GM21360 (cell line): ENCODE results near the gene MGAT1.
"Not testable (repeated sequence)": the region's sequence is repeated elsewhere in the genome, so short reads cannot be mapped to it uniquely, and the experiment has no call there.

ENCODE experiments used
- ATAC-seq: cut with Tn5 transposase; IDR thresholded peaks from one replicate; pipeline ENCODE4 v1.9.1; 2021; ENCODE audit warnings: mild to moderate bottlenecking, moderate library complexity; ENCODE audit not compliant: unreplicated experiment

MGAT1 gene

GRCh38 chr5:180802325-180803180, at the start of gene MGAT1:
MGAT1 (minus strand) TSS chr5:180802806; CDS start chr5:180792971, 9,835 bp downstream.
- ATAC-seq: peak; percentile 45

- no peak for ATAC-seq
Observed at GRCh38 chr5:180850434-180851078, 48.0 kb upstream of the MGAT1 start.

- ATAC-seq: no peak
Observed at GRCh38 chr5:180849827-180850226, 47.2 kb upstream of the MGAT1 start.

GRCh38 chr5:180848878-180849277, 46.3 kb upstream of the MGAT1 start:
- no peak for ATAC-seq

GRCh38 chr5:180848265-180848664, 45.7 kb upstream of the MGAT1 start:
- ATAC-seq: no peak

GRCh38 chr5:180847026-180847425, 44.4 kb upstream of the MGAT1 start:
- no peak for ATAC-seq

- no peak for ATAC-seq
Observed at GRCh38 chr5:180844858-180845257, 42.3 kb upstream of the MGAT1 start.

GRCh38 chr5:180844432-180844831, 41.8 kb upstream of the MGAT1 start:
- no peak for ATAC-seq

GRCh38 chr5:180839935-180840334, 37.3 kb upstream of the MGAT1 start:
- ATAC-seq: no peak

- ATAC-seq: no peak
Observed at GRCh38 chr5:180839227-180839626, 36.6 kb upstream of the MGAT1 start.

- ATAC-seq: no peak
Observed at GRCh38 chr5:180837478-180837877, 34.9 kb upstream of the MGAT1 start.

- no peak for ATAC-seq
Observed at GRCh38 chr5:180832638-180833068, 30.0 kb upstream of the MGAT1 start.

- peak; percentile 78 for ATAC-seq
Observed at GRCh38 chr5:180831139-180832093, 28.8 kb upstream of the MGAT1 start.

- ATAC-seq: peak; percentile 46
Observed at GRCh38 chr5:180830253-180831138, 27.9 kb upstream of the MGAT1 start.

GRCh38 chr5:180829726-180830125, 27.1 kb upstream of the MGAT1 start:
- ATAC-seq: no peak

- ATAC-seq: not testable (repeated sequence)
Observed at GRCh38 chr5:180828756-180829531, 26.3 kb upstream of the MGAT1 start.

- not testable (repeated sequence) for ATAC-seq
Observed at GRCh38 chr5:180827374-180827773, 24.8 kb upstream of the MGAT1 start.

GRCh38 chr5:180825768-180826525, 23.3 kb upstream of the MGAT1 start:
- ATAC-seq: no peak
